ENCODE data around the gene NPC2. TPM values are rescaled to one million over a fixed set of nuclear protein-coding genes. Genes with fewer than 3 reads are reported as not detected.

The NPC2 gene
- polyA plus RNA-seq, 1 donor from 2014 or later = 46.8 TPM

GRCh38 chr14:74505831-74506230, 12.7 kb upstream of the NPC2 start:
- Histone ChIP-seq H3K4me2 (ENCODE audit: low read length) (no peak overlapping the region), H3K36me3 (ENCODE audit: insufficient read depth, low read length) (no peaks in the 10 kb centered on the region), H3K79me2 (replicated peaks; ENCODE audit: insufficient read depth, low read length) (no peaks in the 10 kb centered on the region), H2AFZ (ENCODE audit: low read depth, low read length) (no peak overlapping the region), H3K4me3 (ENCODE audit: low read length) (no peak overlapping the region), H3K9ac (ENCODE audit: low read length) (no peak overlapping the region), H3K9me2 (ENCODE audit: insufficient read depth, low read length) (no peaks in the 10 kb centered on the region), H3K27ac (ENCODE audit: low read length) (no peak overlapping the region), H4K20me1 (ENCODE audit: insufficient read depth) (no peaks in the 10 kb centered on the region), H3K9me3 (ENCODE audit: low read length) (no peaks in the 10 kb centered on the region), H3K27me3 (ENCODE audit: insufficient read depth, low read depth, low read length) (no peaks in the 10 kb centered on the region), H3F3A (ENCODE audit: insufficient read depth, low read length, poor library complexity, severe bottlenecking) (no peaks in the 10 kb centered on the region)
- TF ChIP-seq POLR2AphosphoS5 (IDR thresholded peaks at IDR 0.05) (no peak), TAF1 (IDR thresholded peaks at IDR 0.05; ENCODE audit: low read depth) (no peak), EP300 (conservative IDR thresholded peaks at IDR 0.05; ENCODE audit: poor library complexity, severe bottlenecking) (no peak), RAD21 (conservative IDR thresholded peaks at IDR 0.05) (no peak), REST (IDR thresholded peaks at IDR 0.05; ENCODE audit: borderline replicate concordance) (no peak), MXI1 (conservative IDR thresholded peaks at IDR 0.05; ENCODE audit: poor library complexity, severe bottlenecking) (no peak), CTCF (IDR thresholded peaks at IDR 0.05; ENCODE audit: poor library complexity, severe bottlenecking) (no peak), SMC3 (conservative IDR thresholded peaks at IDR 0.05; ENCODE audit: poor library complexity) (no peak), EZH2 (IDR thresholded peaks at IDR 0.05; ENCODE audit: borderline replicate concordance, insufficient read depth, low read length, poor library complexity, severe bottlenecking) (no peak)

- Histone ChIP-seq H3K9me2 (ENCODE audit: insufficient read depth, low read length) (no peaks in the 10 kb centered on the region), H3K4me2 (ENCODE audit: low read length) (no peak overlapping the region), H2AFZ (ENCODE audit: low read depth, low read length) (no peak overlapping the region), H3K79me2 (replicated peaks; ENCODE audit: insufficient read depth, low read length) (no peaks in the 10 kb centered on the region), H3K27ac (ENCODE audit: low read length) (no peak overlapping the region), H4K20me1 (ENCODE audit: insufficient read depth) (no peaks in the 10 kb centered on the region), H3K36me3 (ENCODE audit: insufficient read depth, low read length) (no peaks in the 10 kb centered on the region), H3F3A (ENCODE audit: insufficient read depth, low read length, poor library complexity, severe bottlenecking) (no peaks in the 10 kb centered on the region), H3K4me3 (ENCODE audit: low read length) (no peak overlapping the region), H3K27me3 (ENCODE audit: insufficient read depth, low read depth, low read length) (no peaks in the 10 kb centered on the region), H3K9ac (ENCODE audit: low read length) (no peak overlapping the region), H3K9me3 (ENCODE audit: low read length) (no peaks in the 10 kb centered on the region)
- TF ChIP-seq SMC3 (conservative IDR thresholded peaks at IDR 0.05; ENCODE audit: poor library complexity) (no peak), CTCF (IDR thresholded peaks at IDR 0.05; ENCODE audit: poor library complexity, severe bottlenecking) (no peak), EZH2 (IDR thresholded peaks at IDR 0.05; ENCODE audit: borderline replicate concordance, insufficient read depth, low read length, poor library complexity, severe bottlenecking) (no peak), EP300 (conservative IDR thresholded peaks at IDR 0.05; ENCODE audit: poor library complexity, severe bottlenecking) (no peak), MXI1 (conservative IDR thresholded peaks at IDR 0.05; ENCODE audit: poor library complexity, severe bottlenecking) (no peak), TAF1 (IDR thresholded peaks at IDR 0.05; ENCODE audit: low read depth) (no peak), POLR2AphosphoS5 (IDR thresholded peaks at IDR 0.05) (no peak), REST (IDR thresholded peaks at IDR 0.05; ENCODE audit: borderline replicate concordance) (no peak), RAD21 (conservative IDR thresholded peaks at IDR 0.05) (no peak)
These were observed 12.0 kb upstream of the NPC2 start for GRCh38 chr14:74504874-74505720.

Measured in neural cell (in vitro differentiated cells).